HG03457 (cell line): ENCODE measurements around the gene BHMT.
"Not testable (repeated sequence)": the region's sequence is repeated elsewhere in the genome, so short reads cannot be mapped to it uniquely, and the experiment has no call there.

Source experiments
- ATAC-seq: cut with Tn5 transposase; IDR thresholded peaks from one replicate; pipeline ENCODE4 v1.9.1; 2021; ENCODE audit warnings: moderate number of reproducible peaks; ENCODE audit not compliant: unreplicated experiment

BHMT gene

DNA sequence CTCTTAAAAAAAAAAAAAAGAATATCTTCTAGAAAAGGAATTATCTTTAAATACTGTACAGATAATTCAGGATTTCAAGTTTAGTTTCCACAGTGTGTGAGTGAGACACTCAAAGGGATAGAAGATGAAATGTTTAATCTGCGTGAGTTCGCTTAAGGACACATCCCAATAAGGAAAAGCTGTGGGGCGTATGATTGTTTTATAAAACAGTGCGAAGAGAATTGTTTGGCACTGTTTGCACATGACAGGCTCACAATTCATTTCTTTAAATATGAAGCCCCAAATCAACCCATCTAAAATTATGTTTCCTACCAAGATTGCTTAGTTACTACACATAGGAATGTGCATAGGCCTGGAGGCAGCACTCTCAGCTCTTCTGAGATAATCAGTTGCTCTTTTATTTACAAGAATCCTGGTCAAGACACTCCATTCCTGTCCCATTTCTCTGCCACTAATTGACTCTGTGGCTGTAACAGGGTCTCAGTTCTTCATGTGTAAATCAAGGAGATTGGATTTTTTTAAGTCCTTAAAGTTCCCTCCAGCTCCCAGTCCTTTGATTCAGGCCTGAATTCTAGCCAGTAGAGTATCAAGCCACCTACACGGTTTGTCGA is 60.1 kb downstream of the BHMT start:
- no peak for ATAC-seq

DNA sequence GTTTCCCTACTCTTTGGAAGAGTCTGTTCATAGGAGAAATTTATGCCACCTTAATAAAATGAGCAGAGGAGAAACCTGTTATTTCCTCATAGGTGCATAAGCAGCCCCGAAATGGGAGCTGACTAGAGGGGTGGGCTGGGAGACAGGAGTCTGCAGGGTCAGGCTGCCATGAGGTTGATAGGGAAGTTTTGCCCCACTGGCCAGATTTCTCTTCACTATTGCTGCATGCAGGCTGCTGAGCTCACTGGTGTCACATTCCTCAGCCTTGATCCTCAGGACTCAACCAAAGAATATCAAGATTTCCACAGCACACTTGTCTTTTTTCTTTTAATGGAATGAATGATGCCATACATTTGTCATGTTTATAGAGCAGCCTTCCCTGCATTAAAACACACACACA is 60.7 kb downstream of the BHMT start:
- no peak for ATAC-seq

DNA sequence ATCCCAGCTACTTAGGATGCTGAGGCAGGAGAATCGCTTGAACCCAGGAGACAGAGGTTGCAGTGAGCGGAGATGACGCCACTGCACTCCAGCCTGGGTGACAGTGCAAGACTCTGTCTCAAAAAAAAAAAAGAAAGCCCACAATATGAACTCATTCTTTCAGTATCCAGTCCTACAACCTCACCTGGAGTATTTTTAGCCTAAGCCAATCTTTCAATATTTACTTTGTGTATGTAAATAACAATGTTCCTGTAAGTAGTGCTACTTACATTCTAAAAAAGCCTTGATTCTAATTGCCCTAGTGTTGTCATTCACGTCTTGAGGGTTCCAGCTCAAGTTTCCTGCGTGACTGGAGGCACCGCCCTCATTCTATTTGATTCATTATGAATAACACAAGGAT is 62.0 kb downstream of the BHMT start:
- ATAC-seq = no peak

DNA sequence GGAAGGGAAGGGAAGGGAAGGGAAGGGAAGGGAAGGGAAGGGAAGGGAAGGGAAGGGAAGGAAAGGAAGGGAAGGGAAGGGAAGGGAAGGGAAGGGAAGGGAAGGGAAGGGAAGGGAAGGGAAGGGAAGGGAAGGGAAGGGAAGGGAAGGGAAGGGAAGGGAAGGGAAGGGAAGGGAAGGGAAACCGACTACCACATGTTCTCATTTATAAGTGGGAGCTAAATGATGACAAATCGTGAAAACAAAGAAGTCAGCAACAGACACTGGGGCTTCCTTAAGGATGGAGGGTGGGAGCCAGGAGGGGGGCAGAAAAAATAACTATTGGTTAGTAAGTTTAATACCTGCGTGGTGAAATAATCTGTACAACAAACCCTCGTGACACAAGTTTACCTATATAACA is 68.8 kb downstream of the BHMT start:
- not testable (repeated sequence) for ATAC-seq

DNA sequence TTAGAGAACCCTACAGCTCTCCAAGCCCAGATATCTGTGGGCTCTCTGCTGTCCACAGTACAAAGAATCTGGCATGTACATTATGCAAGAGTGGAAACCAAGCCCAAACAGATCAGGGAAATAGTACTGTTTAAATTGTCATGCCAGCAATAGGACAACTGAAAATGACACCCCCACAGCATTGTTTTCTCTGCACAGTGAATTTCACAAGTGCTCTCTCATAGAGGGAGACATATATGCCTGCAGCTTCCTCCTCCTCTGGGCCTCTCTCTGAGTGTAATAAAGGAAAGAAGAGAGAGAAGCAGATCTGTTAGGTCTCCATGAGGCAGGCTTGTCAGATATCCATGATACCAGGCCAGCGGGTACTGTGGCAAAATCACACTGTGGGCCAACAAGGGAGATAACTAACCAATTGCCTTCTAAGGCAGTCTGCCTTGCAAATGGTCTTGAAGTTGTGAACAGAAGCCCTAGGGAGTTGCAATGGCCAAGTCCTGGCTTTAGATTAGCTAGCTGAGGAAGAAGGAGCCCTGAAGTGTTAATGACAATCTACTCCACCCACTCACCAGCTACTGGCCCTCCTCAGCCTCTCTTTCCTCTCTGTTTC is 69.9 kb downstream of the BHMT start:
- no peak for ATAC-seq
